ENCODE measurements around the gene KIF24. TPM values are rescaled to one million over a fixed set of nuclear protein-coding genes. Genes with fewer than 3 reads are reported as not detected.

KIF24 gene
- total RNA-seq: 1 to 10 TPM; 1.7 to 7.8 (median 4.6) TPM

- Histone ChIP-seq H3K27ac (peak within 1 kb of the TSS; percentile 77 to 95 (median 94)), H3K36me3 (no peaks in the 10 kb centered on the region), H3K27me3 (no peaks in the 10 kb centered on the region), H3K9me3 (no peaks in the 10 kb centered on the region), H3K4me1 (peaks cover 18 to 23% of the 10 kb centered on the region in 2 donors), H3K4me3 (replicated peaks in 1 of 3) (peak within 1 kb of the TSS; percentile 52 to 61 (median 54))
- WGBS, 2 donors: 0 to 1% methylated on average over 53 to 64 of the region's 64 CpGs
- TF ChIP-seq POLR2A (IDR thresholded peaks at IDR 0.05): peak in 1 of 2 donors; percentile 75
- TF ChIP-seq CTCF (IDR thresholded peaks at IDR 0.05): peak in 1 of 6 experiments; percentile 27
- peak; percentile 98 for DNase-seq
- intact Hi-C loops (cut with DNase I): loop anchor here (10.0 kb wide), 1 partner anchor 134 kb away; no protein-coding TSS in a partner anchor
Observed at GRCh38 chr9:34328987-34329832, at the start of gene KIF24, which contains the start of gene NUDT2. KIF24 (minus strand) TSS chr9:34329268; CDS start chr9:34311346, 17,922 bp downstream. NUDT2 (plus strand) TSS chr9:34329569; CDS start chr9:34339040, 9,471 bp downstream.

- Histone ChIP-seq H3K4me3 (replicated peaks in 1 of 3) (no peak overlapping the region), H3K4me1 (peaks cover 20 to 27% of the 10 kb centered on the region in 2 donors), H3K9me3 (no peaks in the 10 kb centered on the region), H3K36me3 (no peaks in the 10 kb centered on the region), H3K27ac (no peak overlapping the region), H3K27me3 (no peaks in the 10 kb centered on the region)
- intact Hi-C loops (cut with DNase I): loop anchor here (5.0 kb wide), 2 partner anchors 46 to 79 kb away; partner anchors contain the start of genes DNAI1 and FAM219A
- no peak for DNase-seq
- TF ChIP-seq CTCF (IDR thresholded peaks at IDR 0.05): no peak
- TF ChIP-seq POLR2A (IDR thresholded peaks at IDR 0.05): no peak
- 94 to 96% methylated on average over 3 of the region's 3 CpGs for WGBS, 2 donors
Observed at GRCh38 chr9:34378376-34379060, 49.5 kb upstream of the KIF24 start.

GRCh38 chr9:34377404-34377746, 48.3 kb upstream of the KIF24 start:
- Histone ChIP-seq H3K9me3 (no peaks in the 10 kb centered on the region), H3K27me3 (no peaks in the 10 kb centered on the region), H3K27ac (peak overlapping the region; percentile 24 to 73 (median 57)), H3K4me3 (replicated peaks in 1 of 3) (peak overlapping the region in 2 of 3 donors; percentile 9 to 55), H3K36me3 (no peaks in the 10 kb centered on the region), H3K4me1 (peaks cover 20 to 27% of the 10 kb centered on the region in 2 donors)
- 9 to 12% methylated on average over 11 to 16 of the region's 21 CpGs for WGBS, 2 donors
- intact Hi-C loops (cut with DNase I): loop anchor here (5.0 kb wide), 2 partner anchors 45 to 80 kb away; partner anchors contain the start of genes DNAI1 and FAM219A
- no peak for TF ChIP-seq POLR2A (IDR thresholded peaks at IDR 0.05)
- no peak for TF ChIP-seq CTCF (IDR thresholded peaks at IDR 0.05)
- DNase-seq: peak; percentile 56 to 68

- peak within 1 kb of the TSS; percentile 0 to 55 (median 30) for H3K4me3 ChIP-seq (replicated peaks in 1 of 3)
- H3K36me3 ChIP-seq: no peaks in the 10 kb centered on the region
- H3K27ac ChIP-seq: peak within 1 kb of the TSS; percentile 28 to 73 (median 57)
- peaks cover 20 to 27% of the 10 kb centered on the region in 2 donors for H3K4me1 ChIP-seq
- WGBS, 2 donors: 0% methylated on average over 10 to 19 of the region's 54 CpGs
- peak; percentile 99 for DNase-seq
- H3K9me3 ChIP-seq: no peaks in the 10 kb centered on the region
- intact Hi-C loops (cut with DNase I): loop anchor here (5.0 kb wide), 2 partner anchors 44 to 81 kb away; partner anchors contain the start of genes DNAI1 and FAM219A
- no peaks in the 10 kb centered on the region for H3K27me3 ChIP-seq
- TF ChIP-seq POLR2A (IDR thresholded peaks at IDR 0.05): peak; percentile 12 to 86
- TF ChIP-seq CTCF (IDR thresholded peaks at IDR 0.05): no peak
Observed at GRCh38 chr9:34376596-34377403, 47.7 kb upstream of the KIF24 start, which contains the start of gene MYORG. MYORG (minus strand) TSS chr9:34376898; CDS start chr9:34372943, 3,955 bp downstream.

All from thyroid gland (tissue), 4 donors.